GM13977 (cell line): Measurements from ENCODE around the gene RNF222.

ENCODE experiments used
- DNase-seq: peaks from one replicate; pipeline ENCODE4 v3.0.0; 2012; ENCODE audit warnings: low spot score
- CTCF ChIP-seq: IDR thresholded peaks from 2 replicates; pipeline ENCODE4 v1.5.1; 2012; ENCODE audit warnings: mild to moderate bottlenecking, control low read depth; ENCODE audit not compliant: insufficient read depth; ENCODE audit errors: extremely low read depth, missing control alignments
- in situ Hi-C: fragments of 300-500 bp; cut with MboI; formaldehyde crosslinking; loops from one replicate; pipeline ENCODE4 v1.12.0; 2022; ENCODE audit warnings: low sequenced_read_pairs, low pct_unique_long_range_greater_than_20kb, mixed read lengths, inconsistent platforms; ENCODE audit not compliant: unreplicated experiment

Gene RNF222

GRCh38 chr17:8392674-8393469 lies 4.8 kb downstream of the RNF222 start:
- no peak for DNase-seq
- TF ChIP-seq CTCF: no peak
- in situ Hi-C loops: no loop called here

- no peak for TF ChIP-seq CTCF
- in situ Hi-C loops: no loop called here
- DNase-seq: no peak
Measured at GRCh38 chr17:8392274-8392673, 5.4 kb downstream of the RNF222 start.

GRCh38 chr17:8391711-8392110 lies 5.9 kb downstream of the RNF222 start:
- in situ Hi-C loops: no loop called here
- TF ChIP-seq CTCF: no peak
- no peak for DNase-seq

GRCh38 chr17:8387914-8388651 lies 9.5 kb downstream of the RNF222 start:
- no peak for DNase-seq
- TF ChIP-seq CTCF: no peak
- in situ Hi-C loops: no loop called here

GRCh38 chr17:8386841-8387240 lies 10.8 kb downstream of the RNF222 start:
- TF ChIP-seq CTCF: no peak
- in situ Hi-C loops: no loop called here
- DNase-seq: no peak

GRCh38 chr17:8384801-8385378 lies 12.7 kb downstream of the RNF222 start:
- DNase-seq: no peak
- in situ Hi-C loops: no loop called here
- no peak for TF ChIP-seq CTCF
